ENCODE measurements around the gene NSD1.
"Not testable (repeated sequence)": the region's sequence is repeated elsewhere in the genome, so short reads cannot be mapped to it uniquely, and the experiment has no call there.

NSD1 gene

DNA sequence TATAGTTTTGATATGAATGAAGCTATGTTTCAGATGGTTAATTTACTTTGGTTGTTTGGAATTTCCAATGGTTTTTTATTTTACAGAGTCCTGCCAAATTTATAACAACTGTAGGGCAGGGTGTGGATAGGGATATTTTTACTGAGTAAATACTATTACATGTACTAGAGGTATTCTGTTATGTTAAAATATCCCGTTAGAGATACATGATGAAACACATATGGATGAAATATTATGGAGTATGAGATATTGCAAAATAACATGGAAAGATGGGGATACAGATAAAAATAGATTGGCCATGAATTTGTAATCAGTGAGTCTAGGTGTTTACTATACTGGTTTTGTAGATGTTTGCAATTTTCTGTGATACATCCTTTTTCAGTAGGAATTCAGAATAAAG lies 93.3 kb downstream of the NSD1 start:
- in situ Hi-C loops (cut with MboI; ENCODE audit: low sequenced_read_pairs) = no loop called here

- in situ Hi-C loops (cut with MboI; ENCODE audit: low sequenced_read_pairs) = no loop called here
Measured at GRCh38 chr5:177228751-177229150, 95.2 kb downstream of the NSD1 start.

DNA sequence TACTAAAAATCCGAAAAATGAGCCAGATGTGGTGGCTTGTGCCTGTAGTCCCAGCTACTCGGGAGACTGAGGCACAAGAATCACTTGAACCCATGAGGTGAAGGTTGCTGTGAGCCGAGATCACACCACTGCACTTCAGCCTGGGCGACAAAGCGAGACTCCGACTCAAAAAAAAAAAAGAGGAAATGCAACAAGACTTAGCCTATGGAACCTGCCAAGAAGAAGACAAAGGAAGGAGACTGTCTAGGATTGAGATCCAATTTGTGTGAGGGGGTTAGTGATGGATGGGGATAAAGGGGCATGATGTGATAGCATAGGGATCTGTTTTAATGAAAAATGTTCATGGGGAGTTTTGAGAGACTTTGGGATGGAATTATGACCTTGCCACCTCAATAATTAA lies 97.1 kb downstream of the NSD1 start:
- in situ Hi-C loops (cut with MboI; ENCODE audit: low sequenced_read_pairs) = no loop called here

DNA sequence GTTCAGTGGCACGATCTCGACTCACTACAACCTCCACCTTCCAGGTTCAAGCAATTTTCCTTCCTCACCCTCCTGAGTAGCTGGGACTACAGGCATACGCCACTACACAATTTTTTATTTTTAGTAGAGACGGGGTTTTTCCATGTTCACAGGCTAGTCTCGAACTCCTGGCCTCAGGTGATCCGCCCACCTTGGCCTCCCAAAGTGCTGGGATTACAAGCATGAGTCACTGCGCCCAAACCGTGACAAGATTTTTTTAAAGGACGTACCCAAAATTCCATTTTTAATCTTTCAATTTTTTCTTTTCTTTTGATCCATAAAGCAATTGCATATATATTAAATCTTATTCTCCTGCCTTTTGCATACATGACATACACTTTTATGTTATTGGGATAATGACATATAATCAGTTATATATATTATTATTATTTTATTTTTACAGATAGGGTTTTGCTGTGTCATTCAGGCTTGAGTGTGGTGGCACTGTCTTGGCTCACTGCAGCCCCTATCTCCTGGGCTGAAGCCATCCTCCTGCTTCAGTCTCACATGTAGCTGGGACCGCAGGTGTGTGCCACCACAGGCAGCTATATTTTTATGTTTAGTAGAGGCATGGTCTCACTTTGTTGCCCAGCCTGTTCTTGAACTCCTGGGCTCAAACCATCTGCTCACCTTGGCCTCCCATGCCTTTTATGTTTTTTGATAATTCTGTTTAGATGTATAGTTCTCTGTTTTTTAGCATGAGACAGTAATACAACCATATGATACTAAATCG lies 98.1 kb downstream of the NSD1 start:
- in situ Hi-C loops (cut with MboI; ENCODE audit: low sequenced_read_pairs) = no loop called here

- in situ Hi-C loops (cut with MboI; ENCODE audit: low sequenced_read_pairs) = no loop called here
Measured at GRCh38 chr5:177232358-177232757, 98.8 kb downstream of the NSD1 start.

- in situ Hi-C loops (cut with MboI; ENCODE audit: low sequenced_read_pairs) = no loop called here
Measured at GRCh38 chr5:177232761-177233160, 99.2 kb downstream of the NSD1 start.

GRCh38 chr5:177233206-177233605 lies 99.6 kb downstream of the NSD1 start:
- in situ Hi-C loops (cut with MboI; ENCODE audit: low sequenced_read_pairs) = no loop called here

DNA sequence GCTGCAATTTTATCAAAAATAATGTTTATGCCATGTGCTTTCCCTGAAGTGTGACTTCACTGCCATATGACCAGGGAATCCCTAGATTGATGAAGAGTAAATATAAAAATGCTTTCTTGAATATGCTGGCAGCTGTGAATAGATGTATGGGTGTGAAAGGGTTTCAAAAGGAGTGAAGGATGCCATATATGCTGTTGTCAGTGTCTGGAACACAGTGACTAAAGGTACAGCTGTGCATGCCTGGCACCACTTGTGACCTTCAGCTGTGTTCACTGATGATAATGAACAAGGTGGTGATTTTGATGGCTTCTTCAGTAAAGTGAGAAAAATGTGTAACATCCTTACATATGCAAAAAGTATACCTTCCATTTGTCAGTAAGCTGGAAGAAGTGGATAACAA lies 100.2 kb downstream of the NSD1 start:
- in situ Hi-C loops (cut with MboI; ENCODE audit: low sequenced_read_pairs) = no loop called here

GRCh38 chr5:177234841-177235240 lies 101.3 kb downstream of the NSD1 start:
- in situ Hi-C loops (cut with MboI; ENCODE audit: low sequenced_read_pairs) = no loop called here

DNA sequence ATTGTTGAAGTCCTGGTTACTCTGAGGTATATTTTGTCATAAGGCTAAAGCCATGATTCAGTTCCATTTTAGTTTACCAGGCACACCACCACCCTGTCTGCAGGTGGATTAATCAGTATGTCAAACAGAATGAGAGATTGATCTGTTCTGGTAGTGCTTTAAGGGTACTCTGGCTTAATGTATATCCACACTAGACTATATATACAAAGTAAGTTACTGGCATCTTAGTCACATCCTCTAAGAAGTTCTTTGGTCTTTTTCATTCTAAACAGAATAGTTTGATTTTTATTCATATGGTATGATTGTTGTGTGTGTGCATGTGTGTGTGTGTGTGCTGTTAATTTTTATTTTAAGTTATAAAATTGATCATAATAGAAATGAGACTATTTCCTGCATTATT lies 108.2 kb downstream of the NSD1 start:
- in situ Hi-C loops (cut with MboI; ENCODE audit: low sequenced_read_pairs) = no loop called here

GRCh38 chr5:177242304-177242703 lies 108.7 kb downstream of the NSD1 start:
- in situ Hi-C loops (cut with MboI; ENCODE audit: low sequenced_read_pairs) = no loop called here

- in situ Hi-C loops (cut with MboI; ENCODE audit: low sequenced_read_pairs) = no loop called here
Measured at GRCh38 chr5:177249761-177250537, 116.4 kb downstream of the NSD1 start.

DNA sequence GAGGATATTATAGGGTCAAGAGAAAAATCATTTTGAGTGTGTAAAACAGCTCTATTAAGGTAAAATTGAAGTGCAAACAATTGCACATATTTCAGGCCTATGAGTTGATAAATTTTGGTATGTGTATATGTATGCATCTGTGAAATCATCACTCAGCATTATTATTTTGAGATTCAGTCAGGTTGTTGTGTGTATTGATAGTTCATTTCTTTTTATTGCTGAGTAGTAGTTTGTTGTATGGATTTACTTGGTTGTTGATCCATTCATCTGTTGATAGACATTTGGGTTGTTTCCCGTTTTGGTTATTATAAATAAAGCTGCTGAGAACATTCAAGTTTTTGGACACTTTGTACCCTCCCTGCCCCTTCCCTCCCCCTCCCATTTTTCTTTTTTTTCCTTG lies 119.7 kb downstream of the NSD1 start:
- in situ Hi-C loops (cut with MboI; ENCODE audit: low sequenced_read_pairs) = no loop called here

GRCh38 chr5:177256296-177256695 lies 122.7 kb downstream of the NSD1 start:
- in situ Hi-C loops (cut with MboI; ENCODE audit: low sequenced_read_pairs) = no loop called here

DNA sequence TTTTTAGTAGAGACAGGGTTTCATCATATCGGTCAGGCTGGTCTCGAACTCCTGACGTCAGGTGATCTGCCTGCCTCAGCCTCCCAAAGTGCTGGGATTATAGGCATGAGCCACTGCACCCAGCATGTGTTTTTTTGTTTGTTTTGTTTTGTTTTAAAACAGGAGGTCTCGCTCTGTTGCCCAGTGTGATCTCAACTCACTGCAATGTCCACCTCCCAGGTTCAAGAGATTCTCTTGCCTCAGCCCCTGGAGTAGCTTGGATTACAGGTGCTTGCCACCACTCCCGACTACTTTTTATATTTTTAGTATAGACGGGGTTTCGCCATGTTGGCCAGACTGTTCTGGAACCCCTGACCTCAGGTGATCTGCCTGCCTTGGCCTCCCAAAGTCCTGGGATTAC lies 125.1 kb downstream of the NSD1 start:
- in situ Hi-C loops (cut with MboI; ENCODE audit: low sequenced_read_pairs) = not testable (repeated sequence)

DNA sequence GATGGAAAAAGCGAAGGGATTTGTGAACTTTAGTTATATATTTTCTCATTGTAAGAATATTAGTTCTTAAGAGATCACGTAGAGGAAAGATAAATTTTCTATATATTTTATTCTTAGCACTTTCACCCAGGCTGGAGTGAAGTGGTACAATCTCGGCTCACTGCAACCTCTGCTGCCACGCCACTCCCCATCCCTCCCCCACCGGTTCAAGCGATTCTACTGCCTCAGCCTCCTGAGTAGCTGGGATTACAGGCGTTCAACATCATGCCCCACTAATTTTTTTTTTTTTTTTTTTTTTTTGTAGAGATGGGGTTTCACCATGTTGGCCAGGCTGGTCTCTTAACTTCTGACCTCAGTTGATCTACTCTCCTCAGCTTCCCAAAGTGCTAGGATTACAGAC lies 127.4 kb downstream of the NSD1 start:
- in situ Hi-C loops (cut with MboI; ENCODE audit: low sequenced_read_pairs) = no loop called here

DNA sequence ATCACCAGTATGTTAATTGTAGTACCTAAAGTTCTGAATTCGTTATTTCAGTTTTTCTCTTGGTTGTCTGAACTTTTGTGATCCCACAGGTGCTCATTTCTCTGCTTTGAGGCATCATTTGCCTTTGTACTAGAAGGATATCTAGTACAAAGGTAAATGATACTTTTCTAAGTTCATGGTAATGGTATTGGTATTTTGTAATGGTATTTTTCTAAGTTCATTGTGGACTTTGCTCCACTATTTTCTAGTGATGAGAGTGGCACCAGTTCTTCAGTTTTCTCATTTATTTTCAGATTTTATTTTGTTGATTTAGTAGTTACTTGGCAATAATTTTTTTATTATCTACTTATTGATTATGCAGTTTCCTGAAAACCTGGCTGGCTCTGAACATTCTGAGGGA lies 127.9 kb downstream of the NSD1 start:
- in situ Hi-C loops (cut with MboI; ENCODE audit: low sequenced_read_pairs) = no loop called here

DNA sequence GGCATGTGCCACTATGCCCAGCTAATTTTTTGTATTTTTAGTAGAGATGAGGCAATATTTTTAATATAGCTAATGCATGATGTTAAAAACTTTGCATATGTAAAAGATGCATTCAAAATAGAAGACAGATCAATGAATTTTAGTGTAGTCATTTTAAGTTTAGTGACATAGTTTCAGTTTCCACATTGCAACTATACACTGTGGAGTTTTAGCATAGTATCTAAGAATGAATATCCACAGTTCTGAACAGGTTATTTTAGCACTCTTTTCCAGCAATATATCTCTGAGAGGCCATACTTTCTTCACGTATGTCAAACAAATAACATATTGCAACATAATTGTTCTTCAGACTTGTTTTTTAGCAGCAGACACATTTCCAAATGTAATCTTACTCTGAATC lies 130.6 kb downstream of the NSD1 start:
- in situ Hi-C loops (cut with MboI; ENCODE audit: low sequenced_read_pairs) = no loop called here

GRCh38 chr5:177265395-177265794 lies 131.8 kb downstream of the NSD1 start:
- in situ Hi-C loops (cut with MboI; ENCODE audit: low sequenced_read_pairs) = no loop called here

GRCh38 chr5:177269232-177269895 lies 135.8 kb downstream of the NSD1 start:
- in situ Hi-C loops (cut with MboI; ENCODE audit: low sequenced_read_pairs) = no loop called here

- in situ Hi-C loops (cut with MboI; ENCODE audit: low sequenced_read_pairs) = no loop called here
Measured at GRCh38 chr5:177269976-177270375, 136.4 kb downstream of the NSD1 start.

GRCh38 chr5:177270653-177271052 lies 137.1 kb downstream of the NSD1 start:
- in situ Hi-C loops (cut with MboI; ENCODE audit: low sequenced_read_pairs) = no loop called here

All from HL-60/S4 treated with retinoic acid at 250 ng/mL for 4 days and 3 days (cell line).